Prostate gland (tissue), 2 donors: ENCODE results near the gene ARHGAP21. TPM values are rescaled to one million over a fixed set of nuclear protein-coding genes. Genes with fewer than 3 reads are reported as not detected.
"Not testable (repeated sequence)": the region's sequence is repeated elsewhere in the genome, so short reads cannot be mapped to it uniquely, and the experiment has no call there.

ENCODE experiments used
- DNase-seq: peaks from one replicate; pipeline ENCODE4 v3.0.0-alpha.2; 2019; ENCODE audit warnings: low spot score
- H3K27ac ChIP-seq, 2 donors: fragments of 200-600 bp; sonication (generic); 2 replicates each; pipeline ENCODE4 v1.5.1; 2017 to 2019
- H3K27me3 ChIP-seq: fragments of 200-600 bp; sonication (generic); replicated peaks from 2 replicates; pipeline ENCODE4 v1.5.1; 2019; ENCODE audit not compliant: insufficient read depth
- H3K36me3 ChIP-seq, 2 donors: fragments of 200-600 bp; sonication (generic); 1 replicate in 1 of 2; 2 replicates in 1 of 2; pipeline versions ENCODE4 v1.5.1 to v1.8.1; 2017 to 2019
- H3K4me1 ChIP-seq: fragments of 200-600 bp; sonication (generic); replicated peaks from 2 replicates; pipeline ENCODE4 v1.5.1; 2019
- H3K4me3 ChIP-seq, 2 donors: fragments of 200-600 bp; sonication (generic); 2 replicates each; pipeline ENCODE4 v1.5.1; 2017 to 2019
- H3K9me3 ChIP-seq: fragments of 200-600 bp; sonication (generic); 2 replicates; pipeline ENCODE4 v1.5.1; 2017
- CTCF ChIP-seq, 4 experiments: fragments of 200-600 bp in 2 of 4; fragments of 450-650 bp in 2 of 4; sonication (generic) in 2 of 4; IDR thresholded peaks; 1 replicate in 3 of 4; 2 replicates in 1 of 4; pipeline ENCODE4 v1.5.1; 2016 to 2019; ENCODE audit warnings: antibody characterized with exemption in 4 of 4, mild to moderate bottlenecking in 2 of 4, moderate library complexity in 2 of 4
- POLR2A ChIP-seq: fragments of 450-650 bp; IDR thresholded peaks from one replicate; pipeline ENCODE4 v1.6.1; 2016; ENCODE audit warnings: antibody characterized with exemption, mild to moderate bottlenecking
- POLR2AphosphoS5 ChIP-seq: sonication (generic); formaldehyde crosslinking; IDR thresholded peaks from one replicate; pipeline ENCODE4 v1.6.1; 2017; ENCODE audit warnings: antibody characterized with exemption
- WGBS: methylation state at CpG from one replicate; pipeline ENCODE4 v1.1.5; 2018; 5-methylcytosine and 5-hydroxymethylcytosine counted together
- intact Hi-C: fragments of 100-400 bp; cut with DNase I; formaldehyde crosslinking; loops from one replicate; pipeline ENCODE4 v1.14.2; 2022
- total RNA-seq, 2 donors: library from RNA; depleted of rRNA; stranded (reverse); fragments of >200 nt; gene quantifications; one replicate each; pipeline ENCODE4 v1.1.0, GENCODE V29; 2016

Gene ARHGAP21
- 10 to 100 TPM; 42.3 to 44.3 TPM for total RNA-seq

- no peaks in the 10 kb centered on the region for H3K27me3 ChIP-seq
- H3K4me1 ChIP-seq, result no peaks in the 10 kb centered on the region
- WGBS, result under 1% methylated on average over 29 of the region's 46 CpGs
- no peak for TF ChIP-seq CTCF (IDR thresholded peaks at IDR 0.05)
- TF ChIP-seq POLR2A, result peak; percentile 39
- no peak for TF ChIP-seq POLR2AphosphoS5
- peak; percentile 59 for DNase-seq
- peak within 1 kb of the TSS; percentile 96 to 97 for H3K27ac ChIP-seq
- peak within 1 kb of the TSS; percentile 68 to 73 for H3K4me3 ChIP-seq
- H3K9me3 ChIP-seq, result no peaks in the 10 kb centered on the region
- no peaks in the 10 kb centered on the region for H3K36me3 ChIP-seq
- intact Hi-C loops, result loop anchor here (5.0 kb wide), 2 partner anchors 228 to 293 kb away; partner anchors contain the start of genes ENKUR, PRTFDC1 and THNSL1
Observed at GRCh38 chr10:24723788-24724380, at the start of gene ARHGAP21. ARHGAP21 (minus strand) TSS chr10:24723887; CDS start chr10:24721899, 1,988 bp downstream.

GRCh38 chr10:24771943-24772694 lies 48.4 kb upstream of the ARHGAP21 start:
- H3K4me1 ChIP-seq, result no peaks in the 10 kb centered on the region
- intact Hi-C loops, result no loop called here
- 79% methylated on average over 1 of the region's 1 CpG for WGBS
- no peak for DNase-seq
- no peak overlapping the region for H3K4me3 ChIP-seq
- no peak for TF ChIP-seq POLR2AphosphoS5
- TF ChIP-seq POLR2A, result no peak
- TF ChIP-seq CTCF (IDR thresholded peaks at IDR 0.05), result no peak
- no peaks in the 10 kb centered on the region for H3K9me3 ChIP-seq
- no peaks in the 10 kb centered on the region for H3K27me3 ChIP-seq
- no peak overlapping the region for H3K27ac ChIP-seq
- H3K36me3 ChIP-seq, result no peaks in the 10 kb centered on the region

- H3K4me1 ChIP-seq, H3K4me3 ChIP-seq, H3K36me3 ChIP-seq, DNase-seq, H3K27me3 ChIP-seq, H3K9me3 ChIP-seq, intact Hi-C loops, H3K27ac ChIP-seq: not testable (repeated sequence)
- 25% methylated on average over 1 of the region's 1 CpG for WGBS
Observed at GRCh38 chr10:24764991-24765390, 41.3 kb upstream of the ARHGAP21 start.

- no peak overlapping the region for H3K27ac ChIP-seq
- TF ChIP-seq POLR2A, result no peak
- no peak for TF ChIP-seq CTCF (IDR thresholded peaks at IDR 0.05)
- H3K9me3 ChIP-seq, result no peaks in the 10 kb centered on the region
- H3K36me3 ChIP-seq, result no peaks in the 10 kb centered on the region
- H3K4me1 ChIP-seq, result no peaks in the 10 kb centered on the region
- H3K4me3 ChIP-seq, result no peak overlapping the region
- no peaks in the 10 kb centered on the region for H3K27me3 ChIP-seq
- 43% methylated on average over 2 of the region's 2 CpGs for WGBS
- intact Hi-C loops, result no loop called here
- no peak for DNase-seq
Observed at GRCh38 chr10:24762966-24763623, 39.4 kb upstream of the ARHGAP21 start.

- TF ChIP-seq POLR2A, result no peak
- TF ChIP-seq POLR2AphosphoS5, result no peak
- no peaks in the 10 kb centered on the region for H3K27me3 ChIP-seq
- intact Hi-C loops, result no loop called here
- DNase-seq, result no peak
- 44% methylated on average over 8 of the region's 8 CpGs for WGBS
- no peak overlapping the region for H3K4me3 ChIP-seq
- no peak overlapping the region for H3K27ac ChIP-seq
- no peaks in the 10 kb centered on the region for H3K9me3 ChIP-seq
- no peaks in the 10 kb centered on the region for H3K4me1 ChIP-seq
- H3K36me3 ChIP-seq, result no peaks in the 10 kb centered on the region
Observed at GRCh38 chr10:24762161-24762924, 38.7 kb upstream of the ARHGAP21 start.
